ENCODE measurements around the gene MLF1.

MLF1 gene

GRCh38 chr3:158590223-158590622 is 19.2 kb downstream of the MLF1 start:
- no peak for DNase-seq

GRCh38 chr3:158600787-158601186 is 29.8 kb downstream of the MLF1 start:
- DNase-seq = no peak

GRCh38 chr3:158602227-158602626 is 31.2 kb downstream of the MLF1 start:
- DNase-seq = no peak

- DNase-seq = no peak
Observed at GRCh38 chr3:158617982-158618875, 47.2 kb downstream of the MLF1 start.

- no peak for DNase-seq
Observed at GRCh38 chr3:158625881-158626280, 54.9 kb downstream of the MLF1 start.

DNA sequence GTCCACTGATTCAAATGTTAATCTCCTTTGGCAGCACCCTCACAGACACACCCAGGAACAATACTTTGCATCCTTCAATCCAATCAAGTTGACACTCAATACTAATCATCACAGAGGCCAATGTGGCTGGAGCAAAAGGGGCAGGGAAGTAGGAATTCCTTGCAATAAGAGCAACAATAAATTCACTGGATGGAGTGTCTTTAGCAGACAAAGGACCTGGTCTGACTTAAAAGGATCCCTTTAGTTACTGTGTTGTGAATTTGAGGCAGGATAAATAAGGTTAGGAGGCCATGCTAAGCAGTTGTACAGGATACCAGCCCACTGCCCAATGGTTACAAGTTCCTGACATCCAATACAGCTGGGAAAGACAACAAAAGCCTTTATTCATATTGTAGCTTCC is 61.0 kb downstream of the MLF1 start:
- DNase-seq = no peak

GRCh38 chr3:158640646-158641045 is 69.7 kb downstream of the MLF1 start:
- DNase-seq = no peak

DNA sequence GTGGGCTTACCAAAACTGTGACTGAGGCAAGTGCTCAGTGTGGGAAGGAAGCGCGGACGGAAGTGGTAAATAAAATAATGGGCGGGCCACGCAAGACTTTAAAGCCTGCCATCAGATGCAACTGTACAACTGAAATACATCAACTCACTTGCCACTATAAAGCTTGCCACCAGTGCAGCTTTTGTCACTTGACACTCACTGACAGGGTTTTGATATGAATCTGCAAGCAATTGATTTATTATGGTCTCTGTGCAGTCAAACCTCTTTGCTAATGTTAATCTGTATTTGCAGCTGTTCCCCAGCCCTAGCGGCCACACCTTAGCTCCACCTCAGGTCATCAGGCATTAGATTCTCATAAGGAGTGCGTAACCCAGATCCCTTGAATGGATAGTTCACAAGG is 71.0 kb downstream of the MLF1 start:
- DNase-seq = no peak

GRCh38 chr3:158642474-158643210 is 71.6 kb downstream of the MLF1 start:
- DNase-seq = no peak

DNA sequence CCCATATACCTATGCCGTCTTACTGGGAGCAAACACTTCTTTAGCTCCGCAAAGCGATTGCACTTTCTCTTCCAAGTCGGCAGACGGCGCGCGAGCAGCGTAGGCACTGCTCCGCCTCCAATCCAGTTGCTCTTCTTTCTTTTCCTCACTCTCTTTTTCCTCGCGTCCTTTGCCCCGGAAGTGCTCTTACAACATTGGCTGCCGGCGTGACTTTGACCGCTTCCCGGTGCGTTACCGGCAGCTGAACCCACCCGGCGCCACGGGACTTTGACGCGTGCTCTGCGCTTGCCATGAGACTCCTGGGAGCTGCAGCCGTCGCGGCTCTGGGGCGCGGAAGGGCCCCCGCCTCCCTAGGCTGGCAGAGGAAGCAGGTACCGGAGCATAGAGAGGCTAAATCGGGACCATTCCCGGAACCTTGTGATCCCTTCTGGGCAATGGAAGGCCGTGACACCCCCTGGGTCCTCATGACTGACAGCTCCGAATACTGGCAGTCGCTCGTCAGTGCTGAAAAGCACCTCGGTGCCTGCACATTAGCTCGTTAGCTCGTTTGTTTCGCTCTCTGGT is 73.4 kb downstream of the MLF1 start, which contains the start of gene GFM1:
Gene GFM1, plus strand, starts transcription at position 183 of the 564 bp plus-strand sequence. Its CDS starts 108 bp downstream, at position 291.
- DNase-seq = peak; percentile 81 to 88

GRCh38 chr3:158649791-158650190 is 78.8 kb downstream of the MLF1 start:
- DNase-seq = no peak

DNA sequence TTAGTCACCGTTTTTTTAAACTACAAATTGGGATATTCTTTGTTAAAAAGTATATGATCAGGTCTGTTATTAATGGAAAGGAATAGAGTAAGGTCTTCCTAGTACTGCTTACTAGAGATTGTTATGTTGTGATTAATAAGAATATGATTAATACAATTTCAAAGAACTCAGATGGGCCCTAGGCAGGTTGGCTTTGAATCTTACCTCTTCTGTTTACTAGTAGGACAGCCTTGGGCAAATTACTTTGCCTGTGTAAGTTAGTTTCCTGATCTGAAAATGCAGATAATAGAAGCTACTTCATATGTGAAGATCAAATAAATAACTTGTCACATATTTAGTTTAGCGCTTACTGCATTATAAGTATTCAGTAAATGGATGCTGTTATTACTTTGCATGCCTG is 80.2 kb downstream of the MLF1 start:
- no peak for DNase-seq

- DNase-seq = no peak
Observed at GRCh38 chr3:158652463-158652862, 81.5 kb downstream of the MLF1 start.

Measured in stimulated activated CD4-positive, alpha-beta T cell treated with anti-CD3 and anti-CD28 coated beads, Interleukin-4, amount 100 ng/mL, for 4 hours (primary cell).